RKO (cell line): ENCODE data around the gene ZSWIM6.
A peak's percentile ranks its signal among the peaks of the same experiment; 100 is the strongest.

Source experiments
- DNase-seq: peaks from one replicate; pipeline ENCODE4 v3.0.0-alpha.2; 2016; ENCODE audit warnings: low spot score

Gene ZSWIM6

DNA sequence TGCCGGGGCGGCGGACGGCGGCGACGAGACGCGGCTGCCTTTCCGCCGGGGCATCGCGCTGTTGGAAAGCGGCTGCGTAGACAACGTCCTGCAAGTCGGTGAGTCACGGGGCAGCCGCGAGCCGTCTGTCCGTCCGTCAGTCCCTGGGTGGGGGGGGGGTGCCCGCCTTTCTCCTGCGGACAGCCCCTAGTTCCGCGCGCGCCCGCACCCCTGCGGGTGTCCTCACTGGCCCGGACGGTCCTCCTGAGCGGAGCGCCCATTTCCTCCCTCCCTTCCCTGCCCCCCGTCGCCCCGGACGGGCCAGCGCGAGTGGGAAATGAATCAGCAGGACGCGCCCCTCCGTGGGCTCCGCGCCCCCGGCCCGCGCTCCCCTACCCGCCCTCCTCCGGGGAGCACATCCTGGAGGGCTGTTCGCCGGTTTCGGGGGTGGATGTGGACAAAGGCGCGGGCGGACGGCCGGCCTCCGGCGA is 828 bp downstream of the ZSWIM6 start:
- DNase-seq = peak; percentile 79

DNA sequence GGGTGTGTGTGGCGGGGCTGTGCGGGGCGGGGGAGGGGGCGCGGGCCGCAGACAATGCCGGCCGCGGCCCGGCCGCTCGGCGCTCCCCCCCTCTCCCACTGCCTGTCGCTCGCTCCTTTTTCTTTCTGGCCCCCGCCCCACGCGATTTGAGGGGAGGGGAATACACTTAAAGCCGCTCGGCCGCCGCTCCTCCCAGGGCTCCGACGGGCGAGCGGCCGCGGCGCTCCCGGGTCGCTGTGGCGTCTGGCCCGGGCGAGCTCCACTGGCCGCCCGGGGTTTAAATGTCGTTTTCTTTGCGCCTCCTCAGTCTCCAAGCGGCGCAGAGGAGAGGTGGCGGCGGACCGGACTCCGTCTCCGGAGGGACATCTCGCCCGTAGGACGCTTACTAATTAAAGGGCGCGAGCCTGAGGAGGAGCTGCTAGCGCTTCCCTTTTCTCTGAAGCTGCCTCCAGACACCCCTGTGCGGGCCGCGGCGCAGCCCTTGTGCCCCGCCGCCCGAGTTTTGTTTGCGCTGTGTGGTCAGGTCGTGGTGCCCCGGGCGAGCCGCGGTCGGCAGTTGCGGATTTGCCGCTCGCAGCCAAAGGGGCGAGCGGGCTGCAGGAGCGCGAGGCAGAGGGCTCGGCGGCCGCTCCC is 1.4 kb downstream of the ZSWIM6 start:
- peak; percentile 55 for DNase-seq

DNA sequence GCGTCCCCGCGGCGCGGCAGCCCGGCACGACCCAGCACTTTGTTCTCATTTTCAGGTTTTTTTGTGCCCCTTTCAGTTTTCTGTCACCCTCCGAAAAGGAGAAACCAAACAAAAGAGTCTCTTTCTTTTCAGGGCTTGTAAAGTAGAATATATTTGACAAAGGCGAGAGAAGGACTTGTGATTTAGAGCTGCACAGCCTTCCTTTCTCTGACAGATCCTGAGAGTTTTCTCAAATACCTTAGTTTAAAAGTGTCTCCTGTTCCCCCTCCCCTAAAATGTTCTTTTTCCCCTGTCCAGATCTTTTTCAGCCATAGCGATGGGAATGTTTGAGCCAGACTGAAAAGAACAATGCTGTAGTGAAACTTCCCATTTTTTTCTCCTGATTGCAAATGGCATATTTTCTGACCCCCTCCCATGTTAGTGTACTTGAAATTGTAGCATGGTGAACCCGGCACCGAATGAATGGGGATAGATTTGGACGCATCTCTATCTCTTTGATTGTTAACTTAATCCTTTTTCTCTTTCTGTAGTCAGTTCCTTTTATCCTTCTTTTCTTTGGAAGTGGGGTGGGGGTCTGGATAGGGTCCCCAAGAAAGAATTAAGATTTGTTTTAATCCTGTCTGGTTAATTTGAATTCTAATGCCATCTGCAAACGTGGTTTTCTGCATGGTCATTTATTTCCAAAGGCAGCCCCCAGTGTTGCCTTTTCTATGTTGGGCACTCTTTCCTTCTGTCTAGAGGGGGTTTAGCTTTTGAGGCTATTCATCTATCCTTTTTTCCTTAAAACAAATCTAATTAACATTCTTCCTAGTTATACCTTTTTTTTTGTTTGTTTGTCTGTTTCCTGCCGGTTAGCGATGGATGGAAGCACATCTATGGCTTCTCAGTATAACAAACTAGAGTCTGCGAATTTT is 2.2 kb downstream of the ZSWIM6 start:
- no peak for DNase-seq

DNA sequence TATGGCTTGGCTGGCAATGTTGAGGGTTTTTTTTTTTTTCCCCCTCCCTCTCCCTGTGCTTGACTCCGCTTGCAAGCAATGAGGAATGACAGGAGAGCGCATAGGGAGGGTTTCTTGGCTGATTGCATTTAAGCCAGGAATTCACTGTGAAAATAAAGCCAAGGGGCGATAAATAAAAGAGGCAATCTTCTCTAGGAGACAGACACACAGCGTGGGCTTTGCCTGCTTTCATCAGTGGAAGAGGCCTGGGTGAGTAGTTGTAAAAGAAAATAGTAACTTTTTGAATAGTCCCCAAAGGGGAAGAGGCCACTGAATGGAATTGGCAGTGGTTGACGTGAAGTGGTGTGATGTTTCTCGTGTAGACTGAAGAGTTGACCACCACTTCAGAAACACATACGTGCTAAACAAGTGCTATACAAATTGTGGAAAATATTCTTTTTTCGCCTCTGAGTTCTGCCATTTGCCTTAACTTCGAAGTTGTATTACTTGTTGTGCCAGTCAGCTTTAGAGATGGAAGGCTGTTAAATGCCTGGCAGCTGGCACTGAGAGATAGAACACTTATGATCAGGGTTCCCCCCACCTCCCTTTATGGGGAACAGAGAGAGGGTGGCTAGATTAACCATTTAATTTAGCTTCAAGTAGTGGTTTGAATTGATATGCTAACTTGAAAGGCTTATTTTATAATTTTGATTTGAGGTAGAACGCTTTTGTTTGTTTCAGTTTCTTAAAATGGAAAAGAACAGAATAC is 3.0 kb downstream of the ZSWIM6 start:
- no peak for DNase-seq

DNA sequence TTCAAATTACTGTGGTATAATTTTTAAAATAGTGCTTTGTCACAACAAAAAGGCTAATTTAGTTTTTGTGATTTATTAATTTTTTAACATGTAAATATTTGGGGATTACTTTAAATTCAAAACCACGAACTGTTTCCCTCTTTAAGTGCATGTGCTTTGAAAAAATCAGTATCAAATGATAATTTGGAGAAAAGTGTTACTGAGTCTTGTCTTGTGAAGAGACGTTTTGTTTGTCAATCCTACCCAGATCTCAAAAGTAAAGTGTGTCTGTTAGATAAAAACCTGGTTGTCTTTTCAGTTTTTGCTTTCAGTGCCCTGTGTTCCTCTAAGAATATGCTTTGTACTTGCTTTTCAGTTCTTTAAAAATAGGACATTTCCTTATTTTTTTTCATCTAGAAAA is 7.7 kb downstream of the ZSWIM6 start:
- DNase-seq = no peak

DNA sequence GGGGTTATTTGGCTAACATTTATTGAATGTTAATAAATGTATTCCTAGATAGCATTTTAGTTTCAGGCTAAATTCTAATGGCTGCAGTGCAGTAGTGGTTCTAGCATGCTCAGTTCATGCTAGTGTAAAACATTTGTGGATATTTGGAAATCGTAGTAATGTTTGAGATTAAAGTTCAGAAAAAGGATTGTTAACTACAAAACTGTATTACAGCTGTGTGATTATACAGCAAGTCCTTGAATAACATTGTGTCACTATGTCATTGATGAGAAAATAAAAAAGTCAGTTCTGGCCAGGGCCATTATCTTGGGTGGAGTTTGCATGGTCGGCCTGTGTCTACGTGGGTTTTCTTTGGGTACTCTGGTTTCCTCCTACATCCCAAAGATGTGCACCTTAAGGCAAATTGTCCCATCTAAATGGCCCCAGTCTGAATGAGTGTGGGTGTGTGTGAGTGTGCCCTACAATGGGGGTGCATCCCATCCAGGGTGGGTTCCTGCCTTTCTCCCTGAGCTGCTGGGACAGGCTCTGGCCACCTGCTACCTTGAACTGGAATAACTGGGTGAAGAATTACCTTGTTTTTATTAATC is 8.8 kb downstream of the ZSWIM6 start:
- no peak for DNase-seq

DNA sequence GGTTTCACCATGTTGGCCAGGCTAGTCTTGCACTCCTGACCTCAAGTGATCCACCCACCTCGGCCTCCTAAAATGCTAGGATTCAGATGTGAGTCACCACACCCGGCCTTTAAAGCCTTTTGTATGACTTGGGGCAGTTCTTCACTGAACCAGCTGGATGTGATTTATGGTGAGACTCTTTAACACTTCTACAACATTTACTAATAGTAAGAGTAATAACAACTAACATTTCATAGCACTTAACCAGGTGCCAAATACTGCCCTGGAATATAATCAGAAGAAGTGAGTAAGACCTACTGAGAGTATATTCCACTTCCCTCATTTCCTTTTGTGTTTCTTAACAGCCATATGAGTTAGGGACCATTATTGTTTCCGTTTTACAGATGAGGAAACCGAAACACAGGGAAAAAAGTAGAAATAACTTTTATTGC is 10.0 kb downstream of the ZSWIM6 start:
- DNase-seq = peak; percentile 78

DNA sequence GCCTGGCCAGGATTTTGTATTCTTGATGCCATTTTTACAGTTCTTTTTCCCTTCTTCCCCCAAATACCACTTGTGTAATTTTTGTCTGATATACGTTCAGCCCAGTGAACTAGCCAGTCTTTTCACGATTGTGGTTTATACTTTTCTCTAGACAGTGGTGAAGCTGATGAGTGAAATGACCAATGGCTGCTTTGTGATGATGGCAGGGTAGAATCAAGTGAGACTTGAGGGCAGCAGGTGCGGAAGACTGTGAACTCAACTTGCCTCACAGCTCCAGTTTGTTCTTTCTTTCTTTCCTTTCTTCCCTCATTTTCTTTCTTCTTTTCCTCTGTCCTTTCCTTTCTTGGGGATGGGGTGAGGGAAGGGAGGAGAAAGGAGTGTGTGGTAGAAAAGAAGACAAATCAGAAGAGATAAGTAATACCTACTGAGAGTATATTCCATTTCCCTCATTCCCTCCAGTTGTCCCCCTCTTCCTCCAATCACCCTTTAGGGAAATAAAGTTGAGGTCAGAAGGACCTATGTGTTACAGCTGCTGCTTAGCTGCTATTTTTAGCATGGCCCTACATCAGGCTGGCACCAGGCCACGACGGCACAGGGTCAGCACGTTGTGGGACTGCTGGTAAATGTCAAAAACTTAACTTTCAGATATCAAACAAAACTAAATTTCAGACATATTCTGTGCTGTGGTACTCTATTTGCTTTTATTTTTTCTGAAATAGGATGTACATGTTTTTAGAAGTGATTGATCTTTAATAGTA is 12.3 kb downstream of the ZSWIM6 start:
- DNase-seq = no peak

DNA sequence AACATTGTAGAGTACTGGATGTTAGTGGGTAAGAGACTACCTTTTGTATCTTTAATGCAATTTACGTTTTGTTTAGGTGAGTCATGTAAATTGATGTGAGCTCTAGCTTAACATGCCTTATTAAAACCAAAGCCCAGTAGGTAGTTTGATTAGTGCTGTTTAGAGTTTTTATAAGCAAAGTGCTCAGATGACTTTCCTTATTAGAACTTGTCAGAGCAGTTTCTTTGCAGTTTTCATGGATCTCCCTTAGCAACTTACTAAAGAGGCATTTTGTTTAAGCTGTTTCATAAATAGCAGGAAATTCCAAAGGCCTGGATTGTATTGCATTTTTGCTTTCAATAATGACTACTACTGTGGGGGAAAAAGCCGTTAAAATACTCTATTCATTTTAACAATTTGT is 14.5 kb downstream of the ZSWIM6 start:
- DNase-seq = no peak

DNA sequence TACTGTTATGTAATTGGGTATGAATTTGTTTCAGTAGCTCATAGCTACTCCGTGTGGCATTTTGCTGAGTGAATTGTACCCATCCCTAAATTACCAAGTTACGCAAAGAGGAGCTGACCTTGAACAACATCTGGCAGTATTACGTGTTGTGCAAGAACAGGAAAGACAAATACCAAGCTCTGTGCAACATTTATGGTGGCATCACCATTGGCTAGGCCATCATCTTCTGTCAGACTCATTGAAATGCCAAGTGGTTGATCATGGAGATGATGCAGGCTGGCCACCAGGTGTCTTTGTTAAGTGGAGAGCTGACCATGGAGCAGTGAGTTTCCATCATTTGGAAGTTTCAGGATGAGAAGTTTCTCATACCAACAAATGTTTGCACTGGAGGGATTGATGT is 15.0 kb downstream of the ZSWIM6 start:
- DNase-seq = no peak

DNA sequence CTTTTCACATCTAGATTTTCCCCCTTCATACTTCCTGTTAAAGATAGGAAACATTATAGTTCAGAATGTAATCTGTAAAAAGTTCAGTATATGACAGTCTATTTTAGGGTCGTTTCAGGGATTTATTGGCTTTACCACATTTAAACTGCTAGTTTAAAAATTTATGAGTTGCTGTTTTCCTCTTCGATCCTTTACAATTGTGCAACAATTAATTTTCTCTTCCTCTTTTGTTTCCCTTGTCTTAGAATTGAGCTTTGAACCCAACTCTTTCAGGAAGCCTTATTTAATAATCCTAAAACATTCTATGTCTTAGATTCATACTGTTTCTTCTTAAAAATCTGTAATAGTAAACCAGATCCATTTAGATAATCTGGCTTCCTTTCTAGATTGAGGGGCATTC is 16.4 kb downstream of the ZSWIM6 start:
- DNase-seq = no peak

DNA sequence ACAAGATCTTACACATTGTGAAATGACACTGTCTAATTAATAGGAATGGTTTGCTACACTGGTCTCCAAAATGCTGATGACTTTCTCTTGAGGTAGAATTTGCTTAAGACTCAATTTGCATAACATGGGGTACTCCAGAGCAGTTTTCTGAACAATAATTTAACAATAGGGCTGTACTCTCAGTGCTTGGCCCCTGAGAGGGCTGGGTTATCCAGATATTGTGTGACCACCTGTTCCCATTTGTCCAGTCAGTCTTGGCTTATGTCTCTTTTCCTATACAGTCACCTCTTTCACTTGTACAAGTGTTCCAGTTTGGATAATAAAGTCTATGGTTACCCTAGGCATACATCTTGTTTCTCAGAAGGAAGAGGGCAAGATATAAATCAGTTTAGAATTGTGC is 17.9 kb downstream of the ZSWIM6 start:
- no peak for DNase-seq

DNA sequence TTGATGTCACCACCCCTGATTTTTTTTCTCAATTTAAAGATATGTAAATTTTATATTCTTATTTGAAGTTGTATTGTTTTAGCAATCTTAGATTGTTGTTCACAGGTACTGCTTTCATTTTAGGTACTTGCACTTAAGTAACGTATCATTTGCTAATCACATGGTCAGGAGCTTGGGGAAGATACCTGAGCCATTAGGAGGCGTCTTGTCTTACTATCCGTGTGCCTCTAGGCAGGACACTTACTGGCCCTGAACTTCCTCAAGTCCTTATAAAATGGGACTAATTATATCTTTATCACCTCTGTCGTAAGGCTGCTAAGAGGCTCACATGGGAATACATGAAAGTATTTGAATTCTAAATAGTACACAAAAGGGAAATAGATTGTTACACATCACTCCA is 18.5 kb downstream of the ZSWIM6 start:
- DNase-seq = no peak

DNA sequence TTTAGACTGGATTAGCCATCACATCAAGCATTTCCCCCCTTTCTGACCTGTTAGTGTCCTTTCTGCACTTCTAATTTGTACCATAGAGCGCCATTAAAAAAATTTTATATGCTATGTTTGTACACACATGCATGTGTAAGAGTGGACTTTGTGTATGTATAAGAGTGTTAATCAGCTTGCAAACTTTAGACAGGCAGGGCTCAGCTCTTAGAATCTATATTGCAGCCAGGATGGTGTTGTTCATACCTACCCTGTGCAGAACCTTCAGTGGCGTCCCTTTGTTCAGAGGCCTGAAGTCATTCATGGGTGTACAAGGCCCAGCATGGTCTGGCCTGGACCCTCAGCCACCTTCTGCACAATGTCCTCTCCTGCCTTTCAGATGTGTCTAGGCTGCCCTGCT is 19.7 kb downstream of the ZSWIM6 start:
- no peak for DNase-seq

DNA sequence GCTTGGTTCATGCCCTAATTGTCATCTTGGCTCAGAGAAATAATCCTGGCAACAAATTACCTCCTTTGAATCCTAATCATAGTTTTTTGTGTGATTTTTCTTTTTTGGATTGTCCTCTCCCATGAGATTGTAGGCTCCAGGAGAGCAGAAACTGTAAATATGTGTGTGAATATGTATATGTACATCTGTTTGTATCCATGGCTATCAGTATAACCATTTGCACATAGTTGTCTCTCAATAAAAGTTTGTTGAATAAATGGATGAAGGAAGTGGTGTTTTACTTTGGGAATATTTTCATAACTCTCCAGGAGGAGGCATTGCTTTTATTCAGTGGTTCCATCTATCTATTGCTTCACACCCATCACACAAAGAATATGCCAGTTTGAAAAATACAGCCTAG is 20.1 kb downstream of the ZSWIM6 start:
- DNase-seq = no peak

DNA sequence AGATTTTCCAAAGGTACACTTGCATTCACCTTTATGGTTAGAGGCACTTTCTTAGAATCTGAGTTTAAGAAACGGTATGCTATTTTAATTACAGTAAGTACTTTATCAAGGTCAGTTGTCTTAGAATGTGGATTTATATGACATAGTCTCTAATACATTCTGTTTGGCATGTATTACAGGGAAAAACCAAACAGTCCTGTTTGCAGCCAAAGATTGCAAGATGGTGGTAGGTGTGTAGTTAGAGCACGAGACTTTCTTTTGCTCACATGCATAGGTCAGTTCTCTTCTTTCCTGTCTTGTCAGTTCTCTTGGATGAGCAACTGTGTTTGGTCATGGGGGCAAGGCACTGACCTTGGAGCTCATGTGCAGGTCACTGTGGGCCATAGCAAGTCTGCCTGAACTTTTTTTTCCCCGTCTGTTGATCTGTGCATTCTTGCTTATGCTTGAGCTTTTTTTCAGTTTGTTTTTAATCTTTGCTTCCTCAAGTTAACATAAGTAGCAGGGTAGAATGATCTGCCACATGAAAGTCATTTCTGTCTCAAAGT is 20.6 kb downstream of the ZSWIM6 start:
- no peak for DNase-seq

DNA sequence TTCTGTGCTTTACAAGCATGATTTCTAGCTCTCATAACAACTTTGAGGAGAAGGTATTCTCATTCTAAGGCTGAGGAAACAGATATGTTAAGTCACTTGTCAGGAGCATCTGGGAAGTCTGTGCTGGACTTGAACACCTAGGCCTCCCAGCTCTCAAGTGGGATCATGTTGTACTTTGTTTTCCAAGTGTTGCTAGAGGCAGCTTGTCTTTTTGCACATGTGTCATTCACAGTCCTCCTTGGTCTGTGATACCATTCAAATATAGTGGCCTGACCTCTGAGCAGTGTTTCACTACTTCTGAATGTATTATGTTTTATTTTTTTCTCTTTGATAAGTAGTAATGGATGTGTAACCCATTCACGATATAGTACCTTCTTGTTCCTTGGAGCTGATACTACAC is 21.2 kb downstream of the ZSWIM6 start:
- no peak for DNase-seq

DNA sequence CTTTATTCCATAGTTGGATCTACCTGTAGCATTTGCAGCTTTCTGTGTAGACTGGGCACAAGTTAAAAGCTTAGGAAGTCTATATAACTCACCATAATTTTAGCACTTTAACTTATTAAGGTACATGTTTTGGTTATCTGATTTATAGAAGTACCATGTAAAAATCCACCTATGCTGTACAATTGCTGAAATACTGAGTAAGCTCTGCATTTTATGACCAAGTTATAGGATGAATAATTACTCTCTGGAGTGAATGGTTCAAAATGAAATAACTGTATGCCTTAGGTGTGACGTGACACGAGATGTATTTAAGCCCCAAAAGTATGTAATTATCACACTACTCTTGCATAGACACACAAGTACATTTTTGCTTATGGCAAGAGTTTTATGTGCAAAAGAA is 22.1 kb downstream of the ZSWIM6 start:
- no peak for DNase-seq

DNA sequence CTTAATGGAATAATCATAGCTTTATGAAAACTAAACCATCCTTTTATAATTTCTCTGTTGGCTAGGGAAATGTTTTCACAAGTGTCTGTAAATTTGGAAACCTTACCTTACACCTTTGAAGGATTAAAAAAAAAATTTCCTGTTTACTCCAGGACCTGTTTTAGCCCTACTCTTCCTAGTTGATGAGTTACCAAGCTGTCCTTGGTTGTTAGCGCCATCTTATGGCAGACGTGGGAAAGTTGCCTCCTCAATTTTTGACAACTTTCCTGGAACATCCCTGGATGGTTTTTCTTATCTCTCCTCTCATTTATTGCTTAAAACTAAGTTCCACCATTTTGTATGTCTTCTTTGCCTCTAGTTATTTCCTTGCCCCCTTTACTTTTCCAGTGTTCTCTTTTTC is 25.7 kb downstream of the ZSWIM6 start:
- no peak for DNase-seq

DNA sequence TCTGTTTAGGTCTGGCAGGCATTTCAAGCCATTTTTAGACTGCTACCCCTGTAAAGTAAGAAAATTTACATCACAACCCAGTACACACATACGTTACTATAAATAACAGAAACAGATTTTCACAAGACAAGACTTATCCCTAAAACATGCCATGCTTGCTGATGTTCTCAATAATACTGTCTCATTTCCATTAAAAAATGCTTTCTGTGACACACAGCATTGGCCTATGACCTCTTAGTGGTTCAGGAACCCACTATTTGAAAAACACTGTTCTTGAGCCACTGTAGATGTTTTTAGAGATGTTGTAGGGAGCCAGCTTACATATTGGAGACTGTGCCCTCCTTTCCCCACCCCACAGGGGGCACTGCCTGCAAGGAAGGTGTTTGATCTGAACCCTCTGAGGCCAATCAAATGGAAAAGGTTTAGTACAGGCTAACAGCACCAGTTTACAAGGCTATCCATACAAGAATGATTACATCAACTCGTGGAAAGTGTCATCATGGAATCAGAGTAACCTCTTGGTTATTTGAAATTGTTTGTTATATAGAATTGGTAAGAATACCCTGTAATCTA is 30.8 kb downstream of the ZSWIM6 start:
- no peak for DNase-seq
